ENCODE results near the gene KIF7. TPM values are rescaled to one million over a fixed set of nuclear protein-coding genes. Genes with fewer than 3 reads are reported as not detected.

The KIF7 gene
- total RNA-seq, 1 experiment from 2014 or later = 20.4 TPM

- H3K27me3 Mint-ChIP-seq (ENCODE audit: low read depth) = peaks cover 8% of the 10 kb centered on the region
- no peak for TF ChIP-seq NFATC4 (CRISPR knock-in tag; IDR thresholded peaks at IDR 0.05)
- TF ChIP-seq FOXP1 (CRISPR knock-in tag; IDR thresholded peaks at IDR 0.05; ENCODE audit: borderline replicate concordance) = peak; percentile 32; the same call in 1 of the 2 replicates
- ATAC-seq (no peak; the same call in none of the 2 replicates), DNase-seq (ENCODE audit: low spot score) (no peak)
- H3K4me3 Mint-ChIP-seq = no peak overlapping the region
- no peaks in the 10 kb centered on the region for H3K4me1 Mint-ChIP-seq
- H3K36me3 Mint-ChIP-seq = peaks cover 90% of the 10 kb centered on the region
- CTCF ChIA-PET = no interaction called here
- H3K27ac Mint-ChIP-seq = no peak overlapping the region
- POLR2A ChIA-PET = no interaction called here
- H3K9me3 Mint-ChIP-seq = peaks cover 18% of the 10 kb centered on the region
Observed at GRCh38 chr15:89630974-89631901, 24.0 kb downstream of the KIF7 start.

GRCh38 chr15:89630260-89630659 is 25.0 kb downstream of the KIF7 start:
- ATAC-seq (no peak), DNase-seq (ENCODE audit: low spot score) (no peak)
- TF ChIP-seq STAT6 (CRISPR knock-in tag; conservative IDR thresholded peaks at IDR 0.05; ENCODE audit: low read depth) (no peak), NR1H2 (CRISPR knock-in tag; IDR thresholded peaks at IDR 0.05) (no peak)
- Mint-ChIP-seq H3K4me3 (no peak overlapping the region), H3K9me3 (peaks cover 14% of the 10 kb centered on the region), H3K27ac (no peak overlapping the region), H3K36me3 (peaks cover 92% of the 10 kb centered on the region), H3K27me3 (ENCODE audit: low read depth) (peaks cover 5% of the 10 kb centered on the region), H3K4me1 (no peaks in the 10 kb centered on the region)
- ChIA-PET POLR2A (no interaction called here), CTCF (interaction anchor here (2.3 kb wide), 1 partner anchor 17 kb away, joined by 11 read pairs; no protein-coding TSS in a partner anchor)

GRCh38 chr15:89629829-89630228 is 25.4 kb downstream of the KIF7 start:
- H3K27ac Mint-ChIP-seq = 0 out of 2 replicates have a peak overlapping the region, but pooled peaks have one; percentile 71
- ATAC-seq (no peak), DNase-seq (ENCODE audit: low spot score) (no peak)
- TF ChIP-seq ZNF317 (CRISPR knock-in tag; IDR thresholded peaks at IDR 0.05; ENCODE audit: borderline replicate concordance, low read depth) (no peak), NFE2L1 (CRISPR knock-in tag; IDR thresholded peaks at IDR 0.05) (no peak), ZNF138 (CRISPR knock-in tag; conservative IDR thresholded peaks at IDR 0.05) (no peak), JUN (CRISPR knock-in tag; IDR thresholded peaks at IDR 0.05) (no peak), RELA (CRISPR knock-in tag; IDR thresholded peaks at IDR 0.05; ENCODE audit: borderline replicate concordance) (no peak), E2F4 (CRISPR knock-in tag; IDR thresholded peaks at IDR 0.05; ENCODE audit: borderline replicate concordance, low read depth) (no peak), NR2C2 (CRISPR knock-in tag; IDR thresholded peaks at IDR 0.05) (no peak), SP1 (CRISPR knock-in tag; conservative IDR thresholded peaks at IDR 0.05) (no peak), ATF1 (CRISPR knock-in tag; IDR thresholded peaks at IDR 0.05) (no peak), E2F5 (CRISPR knock-in tag; IDR thresholded peaks at IDR 0.05) (no peak), ETV6 (CRISPR knock-in tag; IDR thresholded peaks at IDR 0.05) (no peak), NR3C1 (CRISPR knock-in tag; conservative IDR thresholded peaks at IDR 0.05; ENCODE audit: low read depth) (no peak), CREB1 (CRISPR knock-in tag; IDR thresholded peaks at IDR 0.05) (no peak)
- H3K4me1 Mint-ChIP-seq = no peaks in the 10 kb centered on the region
- CTCF ChIA-PET = interaction anchor here (0.6 to 2.3 kb wide), 3 partner anchors 17 to 271 kb away, joined by 3 to 11 read pairs (median 3); no protein-coding TSS in a partner anchor
- POLR2A ChIA-PET = no interaction called here
- H3K4me3 Mint-ChIP-seq = no peak overlapping the region
- H3K27me3 Mint-ChIP-seq (ENCODE audit: low read depth) = peaks cover 5% of the 10 kb centered on the region
- H3K9me3 Mint-ChIP-seq = peaks cover 12% of the 10 kb centered on the region; the same call in 1 of the 2 replicates
- peaks cover 92% of the 10 kb centered on the region for H3K36me3 Mint-ChIP-seq

Measured in WTC11 (cell line).